ENCODE data around the gene PITHD1.
"Not testable (repeated sequence)": the region's sequence is repeated elsewhere in the genome, so short reads cannot be mapped to it uniquely, and the experiment has no call there.

Gene PITHD1

DNA sequence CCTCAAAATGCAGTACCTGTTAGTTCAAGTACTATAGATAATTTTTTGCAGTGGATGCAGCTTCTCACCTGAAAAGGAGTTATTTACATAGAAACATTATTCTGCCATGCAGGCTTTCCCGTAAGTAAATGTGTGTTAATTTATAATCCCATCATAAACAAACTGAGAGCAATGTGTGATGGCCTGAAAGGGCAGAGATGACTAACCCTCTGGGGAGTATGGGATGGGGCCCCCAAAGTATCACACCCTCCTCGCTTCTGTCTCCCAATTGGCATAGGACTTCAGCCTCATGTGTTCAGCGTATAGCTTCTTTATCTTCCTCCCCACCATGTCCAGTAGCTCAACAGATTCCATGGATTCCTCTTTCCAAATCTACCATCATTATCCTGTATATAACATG is 39.4 kb downstream of the PITHD1 start:
- H3K27ac ChIP-seq: no peak overlapping the region
- no peak for DNase-seq (ENCODE audit: low spot score)
- no peak overlapping the region for H3K4me3 ChIP-seq
- TF ChIP-seq, protein P1, sequence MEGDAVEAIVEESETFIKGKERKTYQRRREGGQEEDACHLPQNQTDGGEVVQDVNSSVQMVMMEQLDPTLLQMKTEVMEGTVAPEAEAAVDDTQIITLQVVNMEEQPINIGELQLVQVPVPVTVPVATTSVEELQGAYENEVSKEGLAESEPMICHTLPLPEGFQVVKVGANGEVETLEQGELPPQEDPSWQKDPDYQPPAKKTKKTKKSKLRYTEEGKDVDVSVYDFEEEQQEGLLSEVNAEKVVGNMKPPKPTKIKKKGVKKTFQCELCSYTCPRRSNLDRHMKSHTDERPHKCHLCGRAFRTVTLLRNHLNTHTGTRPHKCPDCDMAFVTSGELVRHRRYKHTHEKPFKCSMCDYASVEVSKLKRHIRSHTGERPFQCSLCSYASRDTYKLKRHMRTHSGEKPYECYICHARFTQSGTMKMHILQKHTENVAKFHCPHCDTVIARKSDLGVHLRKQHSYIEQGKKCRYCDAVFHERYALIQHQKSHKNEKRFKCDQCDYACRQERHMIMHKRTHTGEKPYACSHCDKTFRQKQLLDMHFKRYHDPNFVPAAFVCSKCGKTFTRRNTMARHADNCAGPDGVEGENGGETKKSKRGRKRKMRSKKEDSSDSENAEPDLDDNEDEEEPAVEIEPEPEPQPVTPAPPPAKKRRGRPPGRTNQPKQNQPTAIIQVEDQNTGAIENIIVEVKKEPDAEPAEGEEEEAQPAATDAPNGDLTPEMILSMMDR (IDR thresholded peaks at IDR 0.05): no peak

DNA sequence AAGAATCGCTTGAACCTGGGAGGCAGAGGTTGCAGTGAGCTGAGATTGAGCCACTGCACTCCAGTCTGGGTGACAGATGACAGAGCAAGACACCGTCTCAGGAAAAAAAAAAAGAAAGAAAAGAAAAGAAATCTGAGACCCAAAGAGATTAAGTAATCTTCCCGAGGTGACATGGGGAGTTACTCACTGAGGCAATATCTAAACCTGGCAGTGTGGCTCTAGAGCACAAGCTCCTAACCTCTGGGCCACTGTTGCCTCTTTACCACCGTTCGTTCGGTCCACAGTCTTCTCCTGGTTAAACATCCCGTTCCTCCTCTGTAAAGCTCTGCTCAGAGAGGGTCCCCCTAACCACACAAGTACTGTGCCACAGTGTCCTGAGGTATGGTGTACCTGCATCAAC is 45.5 kb downstream of the PITHD1 start:
- TF ChIP-seq, protein P1 (IDR thresholded peaks at IDR 0.05): no peak
- Histone ChIP-seq H3K4me3 (peak overlapping the region; percentile 94), H3K27ac (no peak overlapping the region)
- DNase-seq (ENCODE audit: low spot score): no peak

DNA sequence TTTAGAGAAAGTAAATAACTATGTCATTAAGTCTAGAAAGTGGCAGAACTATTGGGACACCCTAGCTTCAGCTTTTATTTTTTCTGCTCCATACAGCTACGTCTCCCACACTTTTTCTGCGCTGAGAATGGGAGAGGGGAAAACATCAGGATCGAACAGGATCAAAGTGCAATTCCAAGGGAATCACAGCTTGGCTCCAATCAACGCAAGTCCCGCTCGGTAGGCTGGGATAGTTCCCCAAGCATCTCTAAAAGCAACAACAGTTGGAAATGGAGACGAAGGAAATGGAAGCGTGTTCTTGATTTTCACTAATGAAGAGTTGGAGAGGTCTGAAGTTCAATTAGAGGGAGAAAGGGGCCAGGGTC is 46.5 kb downstream of the PITHD1 start:
- TF ChIP-seq, protein P1 (IDR thresholded peaks at IDR 0.05): no peak
- no peak for DNase-seq (ENCODE audit: low spot score)
- H3K4me3 ChIP-seq: peak overlapping the region; percentile 94
- peak overlapping the region; percentile 95 to 96 for H3K27ac ChIP-seq

DNA sequence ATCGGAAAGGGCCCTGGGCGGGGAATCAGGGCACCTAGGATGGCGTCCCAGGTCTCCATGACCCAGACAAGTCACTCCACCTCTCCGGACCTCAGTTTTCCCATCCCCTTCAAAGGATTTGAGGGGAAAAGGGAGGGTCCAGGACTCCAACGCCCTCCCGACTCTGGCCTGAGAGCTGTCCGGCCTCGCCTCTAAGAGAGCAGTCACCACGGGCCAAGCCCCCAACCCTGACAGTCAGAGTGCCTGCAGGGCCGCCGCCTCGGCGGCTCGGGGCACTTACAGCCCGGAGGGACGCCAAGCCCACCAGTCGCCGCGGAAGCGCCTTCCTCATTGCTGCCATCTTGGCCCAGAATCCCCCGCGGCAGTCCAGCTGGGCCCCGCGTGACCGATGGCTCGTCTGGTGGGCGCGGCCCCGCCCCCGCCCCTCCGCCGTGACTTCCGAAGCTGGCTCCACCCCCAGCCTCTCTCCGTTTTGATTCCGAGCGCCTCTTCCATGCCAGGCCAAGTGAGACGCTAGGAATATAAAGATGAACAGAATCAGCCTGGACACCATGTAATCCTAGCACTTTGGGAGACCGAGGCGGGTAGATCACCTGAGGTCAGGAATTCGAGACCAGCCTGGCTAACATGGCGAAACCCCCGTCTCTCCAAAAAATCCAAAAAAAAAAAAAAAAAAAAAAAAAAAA is 47.0 kb downstream of the PITHD1 start, which contains the start of gene HMGCL:
Gene HMGCL, minus strand, starts transcription at position 354 of the 686 bp plus-strand sequence. Its CDS starts 14 bp downstream, at position 340.
- peak within 1 kb of the TSS; percentile 94 for H3K4me3 ChIP-seq
- peak; percentile 95 for DNase-seq (ENCODE audit: low spot score)
- TF ChIP-seq, protein P1 (IDR thresholded peaks at IDR 0.05): no peak
- H3K27ac ChIP-seq: peak within 1 kb of the TSS; percentile 95 to 96

DNA sequence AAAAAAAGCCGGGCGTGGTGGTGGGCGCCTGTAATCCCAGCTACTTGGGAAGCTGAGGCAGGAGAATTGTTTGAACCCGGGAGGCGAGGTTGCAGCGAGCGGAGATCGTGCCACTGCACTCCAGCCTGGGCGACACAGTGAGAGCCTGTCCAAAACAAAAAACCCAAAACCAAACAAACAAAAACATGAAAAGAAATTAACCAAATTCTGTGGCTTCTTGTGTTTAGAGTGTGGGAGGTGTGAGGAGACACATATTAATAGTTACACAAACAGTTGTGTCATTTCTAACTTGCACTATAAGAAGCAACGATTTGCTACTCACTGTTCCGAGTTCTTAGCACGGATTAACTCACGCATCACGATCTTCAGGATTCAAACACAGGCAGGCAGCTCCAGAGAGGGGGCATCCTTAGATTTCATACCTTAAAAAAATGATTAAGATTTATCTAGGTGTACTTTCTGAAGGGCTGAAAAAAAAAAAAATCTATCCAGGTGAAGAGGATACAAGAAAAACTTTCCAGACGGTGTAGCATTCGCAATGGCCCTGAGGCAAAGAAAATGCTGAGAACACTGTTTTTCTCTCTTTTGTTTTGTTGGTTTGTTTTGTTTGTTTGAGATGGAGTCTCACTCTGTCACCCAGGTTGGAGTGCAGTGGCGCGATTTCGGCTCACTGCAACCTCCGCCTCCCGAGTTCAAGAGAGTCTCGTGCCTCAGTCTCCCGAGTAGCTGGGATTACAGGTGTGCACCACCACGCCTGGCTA is 47.7 kb downstream of the PITHD1 start:
- peak overlapping the region; percentile 95 to 96 for H3K27ac ChIP-seq
- TF ChIP-seq, protein P1 (IDR thresholded peaks at IDR 0.05): no peak
- no peak for DNase-seq (ENCODE audit: low spot score)
- H3K4me3 ChIP-seq: peak overlapping the region; percentile 94

DNA sequence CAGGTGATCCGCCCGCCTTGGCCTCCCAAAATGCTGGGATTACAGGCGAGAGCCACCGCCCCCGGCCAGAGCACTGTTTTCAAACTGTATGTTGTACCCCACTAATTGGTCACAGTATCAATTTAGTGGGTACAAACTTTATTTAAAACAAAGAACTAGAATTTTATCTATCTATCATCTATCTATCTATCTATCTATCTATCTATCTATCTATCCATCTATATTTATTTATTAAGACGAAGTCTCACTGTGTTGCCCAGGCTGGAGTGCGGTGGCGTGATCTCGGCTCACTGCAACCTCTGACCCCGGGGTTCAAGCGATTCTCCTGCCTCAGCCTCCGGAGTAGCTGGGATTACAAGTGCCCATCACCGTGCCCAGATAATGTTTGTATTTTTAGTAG is 48.4 kb downstream of the PITHD1 start:
- not testable (repeated sequence) for DNase-seq (ENCODE audit: low spot score); H3K27ac ChIP-seq; H3K4me3 ChIP-seq

DNA sequence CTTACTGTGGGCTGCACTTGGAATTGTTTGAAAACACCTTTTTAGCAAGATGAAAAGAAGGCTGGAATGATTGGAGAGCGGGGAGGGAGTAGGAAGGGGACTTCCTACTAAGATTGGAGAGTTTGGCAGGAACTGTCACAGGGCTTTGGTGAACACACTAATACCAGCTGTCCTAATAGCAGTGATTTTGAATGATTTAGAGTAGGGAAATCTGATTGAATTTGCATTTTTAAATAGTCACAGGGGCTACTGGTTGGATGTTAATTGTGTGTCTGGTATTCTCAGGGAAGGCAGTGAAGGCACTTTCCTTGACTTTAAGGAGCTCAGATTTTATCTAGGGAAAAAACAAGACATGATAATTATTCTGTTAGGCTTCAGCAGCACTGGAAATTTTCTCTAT is 49.5 kb downstream of the PITHD1 start:
- no peak for DNase-seq (ENCODE audit: low spot score)
- no peak overlapping the region for H3K4me3 ChIP-seq
- no peak overlapping the region for H3K27ac ChIP-seq
- TF ChIP-seq, protein P1 (IDR thresholded peaks at IDR 0.05): no peak

DNA sequence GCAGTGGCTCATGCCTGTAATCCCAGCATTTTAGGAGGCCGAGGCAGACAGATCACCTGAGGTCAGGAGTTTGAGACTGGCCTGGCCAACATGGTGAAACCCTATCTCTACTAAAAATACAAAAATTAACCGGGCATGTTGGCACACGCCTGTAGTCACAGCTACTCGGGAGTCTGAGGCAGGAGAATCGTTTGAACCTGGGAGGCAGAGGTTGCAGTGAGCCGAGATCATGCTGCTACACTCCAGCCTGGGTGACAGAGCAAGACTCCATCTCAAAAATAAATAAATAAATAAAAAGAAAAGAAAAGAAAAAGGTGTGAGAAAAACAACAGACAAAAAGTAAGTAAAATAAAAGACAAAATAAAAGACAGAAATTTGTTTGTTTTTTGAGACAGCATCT is 55.9 kb downstream of the PITHD1 start:
- not testable (repeated sequence) for H3K4me3 ChIP-seq; H3K27ac ChIP-seq; DNase-seq (ENCODE audit: low spot score)
